OCI-LY7 (cell line): ENCODE data around the gene FAM170B. TPM values are rescaled to one million over a fixed set of nuclear protein-coding genes. Genes with fewer than 3 reads are reported as not detected.

ENCODE experiments used
- BruUV-seq: library from RNA; stranded (reverse); fragments of 400-500 nt; replicated peaks from 2 replicates; lab custom pipeline; 2021; lab: Mats Ljungman, UMichigan
- CTCF ChIA-PET: fragments of 300-600 bp; sonication (Branson Sonifier 250); formaldehyde crosslinking; loops from one replicate; lab custom pipeline; 2022; ENCODE audit warnings: antibody characterized with exemption; ENCODE audit not compliant: unreplicated experiment; lab: Charles Lee
- POLR2A ChIA-PET: fragments of 300-600 bp; sonication (Branson Sonifier 250); formaldehyde crosslinking; loops from one replicate; lab custom pipeline; 2022; ENCODE audit warnings: antibody characterized with exemption; lab: Charles Lee
- DNase-seq: peaks from one replicate; pipeline ENCODE4 v3.0.0-alpha.2; 2015; ENCODE audit warnings: low spot score
- H2AFZ ChIP-seq: fragments of 200-600 bp; sonication (generic), shearing (Covaris generic); 2 replicates; pipeline ENCODE4 v1.6.1; 2014; ENCODE audit warnings: mild to moderate bottlenecking, antibody characterized with exemption, low read length, moderate library complexity
- H3K27ac ChIP-seq: fragments of 200-600 bp; sonication (generic); 2 replicates; pipeline ENCODE4 v1.5.1; 2014; ENCODE audit warnings: mixed run types, low read depth, mild to moderate bottlenecking, moderate library complexity, low read length, inconsistent platforms; ENCODE audit not compliant: poor library complexity, severe bottlenecking
- H3K36me3 ChIP-seq: fragments of 200-600 bp; sonication (generic); 2 replicates; pipeline ENCODE4 v1.6.1; 2014; ENCODE audit warnings: mild to moderate bottlenecking, antibody characterized with exemption, low read length, moderate library complexity, mixed read lengths; ENCODE audit not compliant: insufficient read depth
- H3K4me1 ChIP-seq: fragments of 200-600 bp; sonication (generic); 2 replicates; pipeline ENCODE4 v1.5.1; 2014; ENCODE audit warnings: mild to moderate bottlenecking, low read length; ENCODE audit not compliant: insufficient read depth, poor library complexity, severe bottlenecking
- H3K4me2 ChIP-seq: fragments of 200-600 bp; sonication (generic); 2 replicates; pipeline ENCODE4 v1.6.1; 2014; ENCODE audit warnings: mild to moderate bottlenecking, low read length
- H3K4me3 ChIP-seq: fragments of 200-600 bp; sonication (generic); 2 replicates; pipeline ENCODE4 v1.5.1; 2014; ENCODE audit warnings: mild to moderate bottlenecking, low read depth, low read length; ENCODE audit not compliant: poor library complexity, severe bottlenecking
- H3K79me2 ChIP-seq: fragments of 200-600 bp; sonication (generic); 2 replicates; pipeline ENCODE4 v1.6.1; 2016; ENCODE audit warnings: low read depth, mild to moderate bottlenecking, low read length, moderate library complexity, mixed read lengths; ENCODE audit not compliant: insufficient read depth
- H3K9me2 ChIP-seq: fragments of 200-600 bp; sonication (generic); 2 replicates; pipeline ENCODE4 v1.6.1; 2016; ENCODE audit warnings: mild to moderate bottlenecking, low read length, mixed read lengths; ENCODE audit not compliant: insufficient read depth
- H3K9me3 ChIP-seq: fragments of 200-600 bp; sonication (generic); 2 replicates; pipeline ENCODE4 v1.6.1; 2014; ENCODE audit warnings: mild to moderate bottlenecking, mixed run types, low read length, mixed read lengths
- H4K20me1 ChIP-seq: fragments of 200-600 bp; sonication (generic); 2 replicates; pipeline ENCODE4 v1.6.1; 2014; ENCODE audit warnings: mild to moderate bottlenecking, antibody characterized with exemption, low read length, moderate library complexity, mixed read lengths; ENCODE audit not compliant: insufficient read depth
- EZH2phosphoT487 ChIP-seq: fragments of 200-600 bp; sonication (generic); IDR thresholded peaks from 2 replicates; pipeline ENCODE4 v1.6.1; 2018; ENCODE audit warnings: low read depth, borderline replicate concordance, mild to moderate bottlenecking, mixed run types, antibody characterized with exemption, low read length, moderate library complexity, mixed read lengths
- intact Hi-C: fragments of 100-400 bp; cut with micrococcal nuclease; formaldehyde crosslinking; loops from one replicate; pipeline ENCODE4 v1.10.0; 2022; ENCODE audit not compliant: unreplicated experiment
- total RNA-seq, 2 experiments: library from RNA; depleted of rRNA in 1 of 2; stranded (reverse); fragments of >200 nt in 1 of 2; shearing (Covaris generic) in 1 of 2; gene quantifications; 2 replicates each; pipeline ENCODE4 v1.2.3, GENCODE V29; 2014 to 2022
- TF ChIP-seq, protein P1 (sequence below): fragments of 200-600 bp; sonication (generic); conservative IDR thresholded peaks from 2 replicates; pipeline ENCODE4 v1.5.1; 2014; ENCODE audit warnings: mild to moderate bottlenecking, antibody characterized with exemption, low read length, moderate library complexity, mixed read lengths

Gene FAM170B
- total RNA-seq, 2 experiments from 2014 or later = 0.23 to 0.38 TPM

- POLR2A ChIA-PET = interaction anchor here (0.6 to 1.2 kb wide), 5 partner anchors 8 to 1512 kb away, joined by 3 to 5 read pairs (median 3); no protein-coding TSS in a partner anchor
- peak; percentile 91 for DNase-seq
- Histone ChIP-seq H3K4me1 (peaks cover 40% of the 10 kb centered on the region), H3K9me2 (no peaks in the 10 kb centered on the region), H3K27ac (peak overlapping the region; percentile 87), H3K4me2 (peak overlapping the region; percentile 64), H3K4me3 (peak overlapping the region; percentile 36), H3K79me2 (no peaks in the 10 kb centered on the region), H2AFZ (peak overlapping the region; percentile 90), H3K36me3 (peaks cover 7% of the 10 kb centered on the region; the same call in 1 of the 2 replicates), H4K20me1 (no peaks in the 10 kb centered on the region), H3K9me3 (peaks cover 11% of the 10 kb centered on the region; the same call in 1 of the 2 replicates)
- CTCF ChIA-PET = interaction anchor here (0.8 to 1.8 kb wide), 2 partner anchors 11 to 29 kb away, joined by 4 to 6 read pairs; no protein-coding TSS in a partner anchor
- TF ChIP-seq, protein P1, sequence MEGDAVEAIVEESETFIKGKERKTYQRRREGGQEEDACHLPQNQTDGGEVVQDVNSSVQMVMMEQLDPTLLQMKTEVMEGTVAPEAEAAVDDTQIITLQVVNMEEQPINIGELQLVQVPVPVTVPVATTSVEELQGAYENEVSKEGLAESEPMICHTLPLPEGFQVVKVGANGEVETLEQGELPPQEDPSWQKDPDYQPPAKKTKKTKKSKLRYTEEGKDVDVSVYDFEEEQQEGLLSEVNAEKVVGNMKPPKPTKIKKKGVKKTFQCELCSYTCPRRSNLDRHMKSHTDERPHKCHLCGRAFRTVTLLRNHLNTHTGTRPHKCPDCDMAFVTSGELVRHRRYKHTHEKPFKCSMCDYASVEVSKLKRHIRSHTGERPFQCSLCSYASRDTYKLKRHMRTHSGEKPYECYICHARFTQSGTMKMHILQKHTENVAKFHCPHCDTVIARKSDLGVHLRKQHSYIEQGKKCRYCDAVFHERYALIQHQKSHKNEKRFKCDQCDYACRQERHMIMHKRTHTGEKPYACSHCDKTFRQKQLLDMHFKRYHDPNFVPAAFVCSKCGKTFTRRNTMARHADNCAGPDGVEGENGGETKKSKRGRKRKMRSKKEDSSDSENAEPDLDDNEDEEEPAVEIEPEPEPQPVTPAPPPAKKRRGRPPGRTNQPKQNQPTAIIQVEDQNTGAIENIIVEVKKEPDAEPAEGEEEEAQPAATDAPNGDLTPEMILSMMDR = 0 out of 2 replicates have a peak, but pooled peaks have one; percentile 27
- no peak for TF ChIP-seq EZH2phosphoT487
- BruUV-seq = no TSS peak
- intact Hi-C loops = loop anchor here (1.0 kb wide), 1 partner anchor 82 kb away; no protein-coding TSS in a partner anchor
Observed at GRCh38 chr10:49135575-49136313, 1.9 kb upstream of the FAM170B start.

- intact Hi-C loops = no loop called here
- Histone ChIP-seq H4K20me1 (no peaks in the 10 kb centered on the region), H3K4me3 (peak overlapping the region; percentile 10), H3K4me2 (peak overlapping the region; percentile 64), H3K27ac (peak overlapping the region; percentile 87), H3K9me3 (peaks cover 11% of the 10 kb centered on the region; the same call in 1 of the 2 replicates), H3K79me2 (no peaks in the 10 kb centered on the region), H2AFZ (peak overlapping the region; percentile 90; the same call in 1 of the 2 replicates), H3K9me2 (no peaks in the 10 kb centered on the region), H3K4me1 (peaks cover 40% of the 10 kb centered on the region), H3K36me3 (peaks cover 7% of the 10 kb centered on the region; the same call in 1 of the 2 replicates)
- POLR2A ChIA-PET = interaction anchor here (0.6 to 1.2 kb wide), 5 partner anchors 10 to 565 kb away, joined by 3 to 5 read pairs (median 4); no protein-coding TSS in a partner anchor
- DNase-seq = peak; percentile 85
- TF ChIP-seq EZH2phosphoT487 = no peak
- TF ChIP-seq, protein P1 = no peak
- CTCF ChIA-PET = interaction anchor here (1.0 to 1.8 kb wide), 2 partner anchors 9 to 30 kb away, joined by 3 to 6 read pairs; no protein-coding TSS in a partner anchor
- no TSS peak for BruUV-seq
Observed at GRCh38 chr10:49134327-49134726, 506 bp upstream of the FAM170B start.
